OCI-LY3 (cell line): ENCODE data around the gene PTDSS2.

Experiments used
- CTCF ChIP-seq: fragments of 200-600, 300-600 bp; sonication (generic); IDR thresholded peaks from 2 replicates; pipeline ENCODE4 v1.5.1; 2014; ENCODE audit warnings: antibody characterized with exemption, low read length, low read depth
- EZH2phosphoT487 ChIP-seq: fragments of 200-600 bp; shearing (Covaris generic); IDR thresholded peaks from 2 replicates; pipeline ENCODE4 v1.6.1; 2018; ENCODE audit warnings: antibody characterized with exemption, mixed run types, low read depth

- TF ChIP-seq EZH2phosphoT487, result no peak
- TF ChIP-seq CTCF, result no peak
Measured at GRCh38 chr11:530960-531831, 81.1 kb downstream of the PTDSS2 start.
